ENCODE data around the gene KCNK10.

DNA sequence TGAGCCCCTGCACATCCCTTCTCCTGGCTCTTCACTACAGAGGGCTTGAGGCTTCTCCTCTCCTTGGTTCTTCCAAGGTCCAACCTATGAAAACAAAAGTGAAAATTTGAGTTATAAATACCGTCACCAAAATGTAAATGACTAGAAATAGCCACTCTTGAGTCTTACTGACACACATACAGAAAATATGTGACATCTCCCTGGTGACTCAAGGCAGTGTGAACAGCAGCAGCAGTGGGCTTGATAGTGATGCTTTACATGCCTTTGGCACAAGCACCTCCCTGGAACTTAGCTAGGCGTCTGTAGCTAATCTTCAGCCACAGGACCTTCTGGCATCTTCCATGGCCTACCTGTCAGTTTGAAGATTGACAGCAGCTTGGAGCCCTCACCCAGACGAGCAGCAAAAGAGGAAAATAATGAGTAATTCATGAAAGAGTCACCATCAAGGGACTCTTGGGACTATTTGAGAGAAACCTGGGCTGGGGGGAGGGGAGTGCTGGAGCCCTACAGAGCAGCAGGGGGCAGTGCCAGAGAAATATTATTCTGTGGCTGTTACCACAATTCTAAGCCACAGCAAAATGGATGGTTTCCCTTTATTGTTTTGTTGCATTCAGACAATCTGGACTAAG, 158.0 kb downstream of the KCNK10 start:
- TF ChIP-seq, protein P1, sequence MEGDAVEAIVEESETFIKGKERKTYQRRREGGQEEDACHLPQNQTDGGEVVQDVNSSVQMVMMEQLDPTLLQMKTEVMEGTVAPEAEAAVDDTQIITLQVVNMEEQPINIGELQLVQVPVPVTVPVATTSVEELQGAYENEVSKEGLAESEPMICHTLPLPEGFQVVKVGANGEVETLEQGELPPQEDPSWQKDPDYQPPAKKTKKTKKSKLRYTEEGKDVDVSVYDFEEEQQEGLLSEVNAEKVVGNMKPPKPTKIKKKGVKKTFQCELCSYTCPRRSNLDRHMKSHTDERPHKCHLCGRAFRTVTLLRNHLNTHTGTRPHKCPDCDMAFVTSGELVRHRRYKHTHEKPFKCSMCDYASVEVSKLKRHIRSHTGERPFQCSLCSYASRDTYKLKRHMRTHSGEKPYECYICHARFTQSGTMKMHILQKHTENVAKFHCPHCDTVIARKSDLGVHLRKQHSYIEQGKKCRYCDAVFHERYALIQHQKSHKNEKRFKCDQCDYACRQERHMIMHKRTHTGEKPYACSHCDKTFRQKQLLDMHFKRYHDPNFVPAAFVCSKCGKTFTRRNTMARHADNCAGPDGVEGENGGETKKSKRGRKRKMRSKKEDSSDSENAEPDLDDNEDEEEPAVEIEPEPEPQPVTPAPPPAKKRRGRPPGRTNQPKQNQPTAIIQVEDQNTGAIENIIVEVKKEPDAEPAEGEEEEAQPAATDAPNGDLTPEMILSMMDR (conservative IDR thresholded peaks at IDR 0.05; ENCODE audit: low read length): 0 out of 2 replicates have a peak, but pooled peaks have one; percentile 12
- TF ChIP-seq EZH2phosphoT487 (IDR thresholded peaks at IDR 0.05; ENCODE audit: borderline replicate concordance, low read depth, low read length): no peak

Measured in OCI-LY7 (cell line).